ENCODE measurements around the gene MAP3K5.
A peak's percentile ranks its signal among the peaks of the same experiment; 100 is the strongest.

Gene MAP3K5

GRCh38 chr6:136547871-136548270 lies 244.4 kb downstream of the MAP3K5 start:
- H3K4me3 ChIP-seq (replicated peaks; ENCODE audit: low read depth, low read length), result no peak overlapping the region
- no peak for DNase-seq (ENCODE audit: low read depth)
- no peak for TF ChIP-seq CTCF (IDR thresholded peaks at IDR 0.05; ENCODE audit: low read length, missing control alignments)

GRCh38 chr6:136547336-136547735 lies 244.9 kb downstream of the MAP3K5 start:
- DNase-seq (ENCODE audit: low read depth), result peak; percentile 47
- TF ChIP-seq CTCF (IDR thresholded peaks at IDR 0.05; ENCODE audit: low read length, missing control alignments), result peak; percentile 61

GRCh38 chr6:136546331-136546730 lies 245.9 kb downstream of the MAP3K5 start:
- H3K4me3 ChIP-seq (replicated peaks; ENCODE audit: low read depth, low read length), result no peak overlapping the region

More at GRCh38 chr6:136547336-136547735, 244.9 kb downstream of the MAP3K5 start:
- no peak overlapping the region for H3K4me3 ChIP-seq (replicated peaks; ENCODE audit: low read depth, low read length)

GRCh38 chr6:136544326-136544725 lies 248.0 kb downstream of the MAP3K5 start:
- TF ChIP-seq CTCF (IDR thresholded peaks at IDR 0.05; ENCODE audit: low read length, missing control alignments), result no peak
- no peak for DNase-seq (ENCODE audit: low read depth)
- H3K4me3 ChIP-seq (replicated peaks; ENCODE audit: low read depth, low read length), result no peak overlapping the region

More at GRCh38 chr6:136546331-136546730, 245.9 kb downstream of the MAP3K5 start:
- no peak for TF ChIP-seq CTCF (IDR thresholded peaks at IDR 0.05; ENCODE audit: low read length, missing control alignments)
- no peak for DNase-seq (ENCODE audit: low read depth)

GRCh38 chr6:136541395-136541794 lies 250.9 kb downstream of the MAP3K5 start:
- no peak overlapping the region for H3K4me3 ChIP-seq (replicated peaks; ENCODE audit: low read depth, low read length)
- no peak for TF ChIP-seq CTCF (IDR thresholded peaks at IDR 0.05; ENCODE audit: low read length, missing control alignments)
- no peak for DNase-seq (ENCODE audit: low read depth)

GRCh38 chr6:136539967-136540652 lies 252.2 kb downstream of the MAP3K5 start:
- TF ChIP-seq CTCF (IDR thresholded peaks at IDR 0.05; ENCODE audit: low read length, missing control alignments), result no peak
- H3K4me3 ChIP-seq (replicated peaks; ENCODE audit: low read depth, low read length), result no peak overlapping the region
- no peak for DNase-seq (ENCODE audit: low read depth)

GRCh38 chr6:136538836-136539235 lies 253.4 kb downstream of the MAP3K5 start:
- no peak overlapping the region for H3K4me3 ChIP-seq (replicated peaks; ENCODE audit: low read depth, low read length)
- no peak for TF ChIP-seq CTCF (IDR thresholded peaks at IDR 0.05; ENCODE audit: low read length, missing control alignments)
- no peak for DNase-seq (ENCODE audit: low read depth)
